Left ventricle myocardium inferior (tissue), 1 donor: ENCODE data around the gene ZSCAN1. TPM values are rescaled to one million over a fixed set of nuclear protein-coding genes. Genes with fewer than 3 reads are reported as not detected.

ENCODE experiments used
- DNase-seq: peaks from one replicate; pipeline ENCODE4 v3.0.0-alpha.2; 2020
- H3K27ac ChIP-seq: fragments of 200-600 bp; replicated peaks from 2 replicates; pipeline ENCODE4 v1.8.0; 2021
- H3K27me3 ChIP-seq: fragments of 200-600 bp; 2 replicates; pipeline ENCODE4 v1.8.0; 2021; ENCODE audit warnings: low read depth
- H3K36me3 ChIP-seq: fragments of 200-600 bp; 2 replicates; pipeline ENCODE4 v1.8.0; 2021
- H3K4me1 ChIP-seq: fragments of 200-600 bp; 2 replicates; pipeline ENCODE4 v1.8.0; 2021
- H3K4me3 ChIP-seq: fragments of 200-600 bp; 2 replicates; pipeline ENCODE4 v1.8.0; 2021; ENCODE audit warnings: mild to moderate bottlenecking, moderate library complexity
- H3K9me3 ChIP-seq: fragments of 200-600 bp; replicated peaks from 2 replicates; pipeline ENCODE4 v1.8.0; 2021
- intact Hi-C: fragments of 100-400 bp; cut with micrococcal nuclease; formaldehyde crosslinking; loops from one replicate; pipeline ENCODE4 v1.11.0; 2022
- total RNA-seq: library from RNA; stranded (reverse); fragmentation: NEBNext Ultra II Directional; extraction: Animal tissue kit (Norgen Biotek cat#: 25700); gene quantifications from one replicate; pipeline ENCODE4 v1.2.1, GENCODE V29; 2021
- TF ChIP-seq, protein P1 (sequence below): fragments of 200-600 bp; IDR thresholded peaks from 2 replicates; pipeline ENCODE4 v1.8.0; 2021; ENCODE audit warnings: antibody characterized with exemption, mild to moderate bottlenecking, borderline replicate concordance
- donor health status: DM: no; HTN: yes; CAD: no; lungs with severe emphysema.

Gene ZSCAN1
- total RNA-seq, 1 donor from 2014 or later = not detected

DNA sequence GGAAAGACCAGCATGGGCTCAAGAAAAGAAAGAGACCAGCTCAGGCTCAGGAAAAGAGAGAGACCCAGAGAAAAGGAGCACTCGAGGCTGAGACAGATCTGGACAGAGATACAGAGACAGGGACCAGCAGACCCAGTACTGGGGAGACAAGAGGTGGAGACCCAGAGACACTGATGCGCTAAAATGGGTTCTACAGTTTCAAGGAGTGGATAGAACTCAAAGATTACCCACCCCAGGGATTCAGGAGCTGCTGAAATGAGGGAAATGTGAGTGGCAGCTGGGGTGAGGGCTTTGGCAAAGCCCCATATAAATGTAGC is 64.8 kb downstream of the ZSCAN1 start:
- Histone ChIP-seq H3K4me3 (peak overlapping the region; percentile 97), H3K9me3 (peaks cover 66% of the 10 kb centered on the region), H3K27me3 (no peaks in the 10 kb centered on the region), H3K27ac (peak overlapping the region; percentile 93), H3K36me3 (peaks cover 5% of the 10 kb centered on the region), H3K4me1 (peaks cover 33% of the 10 kb centered on the region)
- TF ChIP-seq, protein P1, sequence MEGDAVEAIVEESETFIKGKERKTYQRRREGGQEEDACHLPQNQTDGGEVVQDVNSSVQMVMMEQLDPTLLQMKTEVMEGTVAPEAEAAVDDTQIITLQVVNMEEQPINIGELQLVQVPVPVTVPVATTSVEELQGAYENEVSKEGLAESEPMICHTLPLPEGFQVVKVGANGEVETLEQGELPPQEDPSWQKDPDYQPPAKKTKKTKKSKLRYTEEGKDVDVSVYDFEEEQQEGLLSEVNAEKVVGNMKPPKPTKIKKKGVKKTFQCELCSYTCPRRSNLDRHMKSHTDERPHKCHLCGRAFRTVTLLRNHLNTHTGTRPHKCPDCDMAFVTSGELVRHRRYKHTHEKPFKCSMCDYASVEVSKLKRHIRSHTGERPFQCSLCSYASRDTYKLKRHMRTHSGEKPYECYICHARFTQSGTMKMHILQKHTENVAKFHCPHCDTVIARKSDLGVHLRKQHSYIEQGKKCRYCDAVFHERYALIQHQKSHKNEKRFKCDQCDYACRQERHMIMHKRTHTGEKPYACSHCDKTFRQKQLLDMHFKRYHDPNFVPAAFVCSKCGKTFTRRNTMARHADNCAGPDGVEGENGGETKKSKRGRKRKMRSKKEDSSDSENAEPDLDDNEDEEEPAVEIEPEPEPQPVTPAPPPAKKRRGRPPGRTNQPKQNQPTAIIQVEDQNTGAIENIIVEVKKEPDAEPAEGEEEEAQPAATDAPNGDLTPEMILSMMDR = no peak
- no peak for DNase-seq
- intact Hi-C loops = no loop called here

Other genes starting within 250 kb of the ZSCAN1 start
- 3.9 TPM for gene ZNF552, start 219.1 kb upstream of the ZSCAN1 start, total RNA-seq
- 6.7 TPM for gene ZNF587B, start 203.7 kb upstream of the ZSCAN1 start, total RNA-seq
- 20.0 TPM for gene ZNF587, start 184.2 kb upstream of the ZSCAN1 start, total RNA-seq
- gene ZNF814, start 145.0 kb upstream of the ZSCAN1 start, total RNA-seq = 11.2 TPM
- 10.6 TPM for gene ZNF417, start 117.4 kb upstream of the ZSCAN1 start, total RNA-seq
- gene ZNF418, start 98.6 kb upstream of the ZSCAN1 start, total RNA-seq = 10.9 TPM
- 10.8 TPM for gene ZNF256, start 86.3 kb upstream of the ZSCAN1 start, total RNA-seq
- 2.1 TPM for gene C19orf18, start 59.5 kb upstream of the ZSCAN1 start, total RNA-seq
- gene ZNF606, start 31.2 kb upstream of the ZSCAN1 start, total RNA-seq = 13.7 TPM
- 3.8 TPM for gene ZNF135, start 25.3 kb downstream of the ZSCAN1 start, total RNA-seq
- 76.1 TPM for gene ZSCAN18, start 64.2 kb downstream of the ZSCAN1 start, total RNA-seq
- 7.8 TPM for gene ZNF329, start 116.8 kb downstream of the ZSCAN1 start, total RNA-seq
- 19.3 TPM for gene ZNF274, start 149.0 kb downstream of the ZSCAN1 start, total RNA-seq
- 24.0 TPM for gene ZNF544, start 194.9 kb downstream of the ZSCAN1 start, total RNA-seq
- gene ZNF8, start 244.9 kb downstream of the ZSCAN1 start, total RNA-seq = 4.9 TPM